HEK293 (cell line): ENCODE data around the gene PPM1F.

Source experiments
- BCL11A ChIP-seq: fragments of 450-650 bp; formaldehyde crosslinking; IDR thresholded peaks from 2 replicates; pipeline ENCODE4 v1.5.1; 2016; ENCODE audit warnings: low read depth, missing biosample characterization, missing genetic modification characterization
- CTCF ChIP-seq: fragments of 450-650 bp; formaldehyde crosslinking; IDR thresholded peaks from 2 replicates; pipeline ENCODE4 v1.5.1; 2016; ENCODE audit warnings: missing biosample characterization, missing genetic modification characterization
- ELK4 ChIP-seq: IDR thresholded peaks from 2 replicates; pipeline ENCODE4 v1.6.1; 2011; ENCODE audit warnings: mild to moderate bottlenecking, low read depth, low read length, borderline replicate concordance
- FEZF1 ChIP-seq: fragments of 450-650 bp; formaldehyde crosslinking; IDR thresholded peaks from 2 replicates; pipeline ENCODE4 v1.5.1; 2016; ENCODE audit warnings: missing biosample characterization, missing genetic modification characterization
- HOXA7 ChIP-seq: sonication (generic); formaldehyde crosslinking; IDR thresholded peaks from 2 replicates; pipeline ENCODE4 v1.8.1; 2022; ENCODE audit warnings: missing genetic modification reagents, borderline replicate concordance
- MEIS1 ChIP-seq: sonication (generic); formaldehyde crosslinking; IDR thresholded peaks from 2 replicates; pipeline ENCODE4 v1.8.1; 2022; ENCODE audit warnings: missing genetic modification reagents, mild to moderate bottlenecking, borderline replicate concordance
- TCF7L2 ChIP-seq: IDR thresholded peaks from 2 replicates; pipeline ENCODE4 v1.6.1; 2011; ENCODE audit warnings: low read depth, mild to moderate bottlenecking, inconsistent platforms, low read length, moderate library complexity, borderline replicate concordance
- YY1 ChIP-seq: fragments of 450-650 bp; formaldehyde crosslinking; IDR thresholded peaks from 2 replicates; pipeline ENCODE4 v1.5.1; 2018; ENCODE audit warnings: missing biosample characterization, missing genetic modification characterization
- ZNF18 ChIP-seq: fragments of 450-650 bp; formaldehyde crosslinking; IDR thresholded peaks from 2 replicates; pipeline ENCODE4 v1.5.1; 2016; ENCODE audit warnings: missing biosample characterization, missing genetic modification characterization
- ZNF366 ChIP-seq: fragments of 450-650 bp; formaldehyde crosslinking; conservative IDR thresholded peaks from 2 replicates; pipeline ENCODE4 v1.5.1; 2016; ENCODE audit warnings: missing biosample characterization, missing genetic modification characterization
- ZNF37A ChIP-seq: fragments of 450-650 bp; IDR thresholded peaks from 2 replicates; pipeline ENCODE4 v1.5.1; 2018; ENCODE audit warnings: missing biosample characterization, missing genetic modification characterization
- ZNF660 ChIP-seq: fragments of 450-650 bp; IDR thresholded peaks from 2 replicates; pipeline ENCODE4 v1.5.1; 2018; ENCODE audit warnings: missing biosample characterization, mild to moderate bottlenecking, missing genetic modification characterization
- ZNF777 ChIP-seq: fragments of 450-650 bp; formaldehyde crosslinking; IDR thresholded peaks from 2 replicates; pipeline ENCODE4 v1.5.1; 2017; ENCODE audit warnings: missing biosample characterization, missing genetic modification characterization, borderline replicate concordance

- TF ChIP-seq CTCF (no peak), ZNF660 (tag by site-specific recombination) (no peak), ZNF777 (no peak), TCF7L2 (no peak), BCL11A (no peak), HOXA7 (no peak), ZNF366 (no peak), FEZF1 (no peak), ZNF18 (tag by site-specific recombination) (no peak), ELK4 (no peak), ZNF37A (tag by site-specific recombination) (no peak), MEIS1 (CRISPR knock-in tag) (no peak), YY1 (no peak)
Observed at GRCh38 chr22:21984793-21985192, 32.1 kb upstream of the PPM1F start.
